ENCODE measurements around the gene NDUFA1.
"Not testable (repeated sequence)": the region's sequence is repeated elsewhere in the genome, so short reads cannot be mapped to it uniquely, and the experiment has no call there.

The NDUFA1 gene

GRCh38 chrX:119916310-119916709 lies 44.7 kb downstream of the NDUFA1 start:
- H3K4me3 ChIP-seq (replicated peaks; ENCODE audit: low read depth, low read length): no peak overlapping the region

GRCh38 chrX:119917877-119918276 lies 46.2 kb downstream of the NDUFA1 start:
- no peak for DNase-seq (ENCODE audit: extremely low read depth, low read depth)
- TF ChIP-seq CTCF (IDR thresholded peaks at IDR 0.05; ENCODE audit: low read depth, low read length, missing control alignments): no peak

More at GRCh38 chrX:119916310-119916709, 44.7 kb downstream of the NDUFA1 start:
- TF ChIP-seq CTCF (IDR thresholded peaks at IDR 0.05; ENCODE audit: low read depth, low read length, missing control alignments): no peak
- DNase-seq (ENCODE audit: extremely low read depth, low read depth): no peak

DNA sequence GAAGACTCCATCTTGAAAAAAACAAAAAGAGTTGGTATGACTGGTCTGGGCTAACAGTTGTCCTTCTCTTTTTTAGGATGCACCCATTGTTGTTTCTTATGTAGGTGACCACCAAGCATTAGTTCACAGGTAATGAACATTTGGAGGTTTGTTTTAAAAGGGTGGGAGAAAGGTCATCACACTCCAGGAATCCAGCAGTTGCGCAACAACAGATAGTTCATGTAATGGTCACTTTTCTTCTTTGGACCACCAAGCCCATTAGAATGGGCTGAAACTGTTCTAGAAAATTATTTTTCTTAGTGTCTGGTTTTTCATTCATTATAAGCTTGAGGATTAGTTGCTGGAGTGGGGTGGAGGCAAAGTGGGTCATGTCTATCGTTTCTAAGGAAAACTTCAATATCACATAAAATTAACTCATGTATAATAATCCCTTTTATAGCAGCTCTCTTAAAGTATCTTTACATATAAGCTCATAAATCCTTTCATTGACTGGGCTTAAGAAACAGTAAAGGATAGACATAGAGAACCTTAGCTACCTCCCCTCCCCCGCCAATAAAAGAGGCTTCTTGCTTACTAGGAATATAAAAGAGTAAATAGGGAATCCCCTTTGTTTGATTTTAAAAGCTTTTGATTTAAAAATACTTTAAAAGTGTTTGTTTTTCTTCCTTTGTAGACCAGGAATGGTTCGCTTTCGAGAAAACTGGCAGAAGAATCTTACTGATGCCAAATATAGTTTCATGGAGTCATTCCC lies 48.4 kb downstream of the NDUFA1 start:
- no peak for TF ChIP-seq CTCF (IDR thresholded peaks at IDR 0.05; ENCODE audit: low read depth, low read length, missing control alignments)
- H3K4me3 ChIP-seq (replicated peaks; ENCODE audit: low read depth, low read length): no peak overlapping the region
- DNase-seq (ENCODE audit: extremely low read depth, low read depth): no peak

More at GRCh38 chrX:119917877-119918276, 46.2 kb downstream of the NDUFA1 start:
- no peak overlapping the region for H3K4me3 ChIP-seq (replicated peaks; ENCODE audit: low read depth, low read length)

DNA sequence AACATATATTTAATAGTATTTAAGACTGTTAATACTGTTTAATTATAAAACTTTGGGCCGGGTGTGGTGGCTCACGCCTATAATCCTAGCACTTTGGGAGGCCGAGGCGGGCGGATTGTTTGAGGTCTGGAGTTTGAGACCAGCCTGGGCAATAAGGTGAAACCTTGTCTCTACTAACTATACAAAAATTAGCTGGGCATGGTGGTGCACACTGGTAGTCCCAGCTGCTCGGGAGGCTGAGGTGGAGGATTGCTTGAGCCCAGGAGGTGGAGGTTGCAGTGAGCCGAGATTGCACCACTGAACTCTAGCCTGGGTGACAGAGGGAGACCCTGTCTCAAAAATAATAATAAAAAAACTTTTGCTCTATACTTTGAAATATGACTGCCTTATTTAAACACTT lies 50.8 kb downstream of the NDUFA1 start:
- not testable (repeated sequence) for DNase-seq (ENCODE audit: extremely low read depth, low read depth); H3K4me3 ChIP-seq (replicated peaks; ENCODE audit: low read depth, low read length)
